ENCODE results near the gene CBY1.

The CBY1 gene

GRCh38 chr22:38709306-38709705 lies 52.9 kb downstream of the CBY1 start:
- H3K79me1 ChIP-seq (ENCODE audit: low read length): peaks cover 21% of the 10 kb centered on the region
- no peak overlapping the region for H2BK15ac ChIP-seq (replicated peaks; ENCODE audit: low read depth)
- no peak overlapping the region for H3K9ac ChIP-seq (ENCODE audit: low read length)
- H3K23ac ChIP-seq (ENCODE audit: low read length): no peak overlapping the region
- no peak for DNase-seq
- H3K36me3 ChIP-seq (ENCODE audit: control insufficient read depth, insufficient read depth, low read length): no peaks in the 10 kb centered on the region
- H2BK120ac ChIP-seq (ENCODE audit: low read depth, low read length): no peak overlapping the region
- H3K27me3 ChIP-seq (ENCODE audit: insufficient read depth, low read length, poor library complexity): no peaks in the 10 kb centered on the region
- H4K5ac ChIP-seq (ENCODE audit: low read length): no peak overlapping the region
- no peak overlapping the region for H2BK5ac ChIP-seq (ENCODE audit: low read length)
- H3K56ac ChIP-seq (ENCODE audit: low read length): peak overlapping the region; percentile 26
- no peak overlapping the region for H3K4me2 ChIP-seq (ENCODE audit: low read length)
- H3K4me3 ChIP-seq (ENCODE audit: low read length): no peak overlapping the region
- WGBS (ENCODE audit: extremely low coverage, insufficient coverage, low lambda C conversion rate): no CpG with 5 or more reads among the region's 3 CpGs
- no peak overlapping the region for H3K27ac ChIP-seq (ENCODE audit: low read depth, low read length)
- H2AK5ac ChIP-seq (ENCODE audit: low read length): no peak overlapping the region
- no peak overlapping the region for H3K18ac ChIP-seq (ENCODE audit: low read length)
- no peak overlapping the region for H3K4ac ChIP-seq (ENCODE audit: low read depth, low read length)
- H4K8ac ChIP-seq (ENCODE audit: low read depth, low read length): no peak overlapping the region
- H3K79me2 ChIP-seq (ENCODE audit: control insufficient read depth, insufficient read depth, low read length): peaks cover 64% of the 10 kb centered on the region
- peaks cover 33% of the 10 kb centered on the region for H3K4me1 ChIP-seq (ENCODE audit: control insufficient read depth, low read depth, low read length)

GRCh38 chr22:38710351-38710750 lies 53.9 kb downstream of the CBY1 start:
- Histone ChIP-seq H3K27ac (ENCODE audit: low read depth, low read length) (no peak overlapping the region), H3K23ac (ENCODE audit: low read length) (no peak overlapping the region), H3K79me2 (ENCODE audit: control insufficient read depth, insufficient read depth, low read length) (peaks cover 75% of the 10 kb centered on the region), H2BK5ac (ENCODE audit: low read length) (no peak overlapping the region), H3K4me1 (ENCODE audit: control insufficient read depth, low read depth, low read length) (peaks cover 37% of the 10 kb centered on the region), H3K4me3 (ENCODE audit: low read length) (no peak overlapping the region), H3K18ac (ENCODE audit: low read length) (no peak overlapping the region), H3K79me1 (ENCODE audit: low read length) (peaks cover 31% of the 10 kb centered on the region), H2BK120ac (ENCODE audit: low read depth, low read length) (no peak overlapping the region), H3K56ac (ENCODE audit: low read length) (no peak overlapping the region), H3K9ac (ENCODE audit: low read length) (no peak overlapping the region), H2BK15ac (replicated peaks; ENCODE audit: low read depth) (no peak overlapping the region), H3K36me3 (ENCODE audit: control insufficient read depth, insufficient read depth, low read length) (no peaks in the 10 kb centered on the region), H4K5ac (ENCODE audit: low read length) (no peak overlapping the region), H3K4me2 (ENCODE audit: low read length) (no peak overlapping the region), H3K27me3 (ENCODE audit: insufficient read depth, low read length, poor library complexity) (no peaks in the 10 kb centered on the region), H4K8ac (ENCODE audit: low read depth, low read length) (no peak overlapping the region), H3K4ac (ENCODE audit: low read depth, low read length) (no peak overlapping the region), H2AK5ac (ENCODE audit: low read length) (no peak overlapping the region)
- WGBS (ENCODE audit: extremely low coverage, insufficient coverage, low lambda C conversion rate): no CpG with 5 or more reads among the region's 3 CpGs
- DNase-seq: no peak

DNA sequence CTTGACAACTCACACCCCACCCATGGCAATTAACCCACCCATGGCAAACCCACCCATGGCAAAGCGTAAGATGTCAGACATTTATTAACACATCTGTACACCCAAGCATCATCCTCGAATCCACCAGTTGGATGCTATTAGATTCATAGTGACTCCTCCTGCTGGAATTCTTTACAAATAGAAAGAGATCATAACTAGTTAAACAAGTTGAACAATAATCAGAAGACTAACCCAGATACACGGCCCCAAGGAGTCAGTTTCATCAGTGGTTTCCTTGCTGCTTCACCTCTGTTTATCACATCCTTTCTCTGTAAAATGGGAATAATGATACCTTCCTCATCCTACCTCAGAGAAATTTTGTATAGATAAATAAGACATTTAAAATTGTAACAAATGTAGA lies 54.4 kb downstream of the CBY1 start:
- no CpG with 5 or more reads among the region's 3 CpGs for WGBS (ENCODE audit: extremely low coverage, insufficient coverage, low lambda C conversion rate)
- H3K36me3 ChIP-seq (ENCODE audit: control insufficient read depth, insufficient read depth, low read length): no peaks in the 10 kb centered on the region
- H2BK120ac ChIP-seq (ENCODE audit: low read depth, low read length): no peak overlapping the region
- H3K56ac ChIP-seq (ENCODE audit: low read length): no peak overlapping the region
- H3K27ac ChIP-seq (ENCODE audit: low read depth, low read length): no peak overlapping the region
- DNase-seq: no peak
- H3K9ac ChIP-seq (ENCODE audit: low read length): no peak overlapping the region
- H3K4me3 ChIP-seq (ENCODE audit: low read length): no peak overlapping the region
- H4K5ac ChIP-seq (ENCODE audit: low read length): no peak overlapping the region
- no peak overlapping the region for H3K18ac ChIP-seq (ENCODE audit: low read length)
- H3K4me1 ChIP-seq (ENCODE audit: control insufficient read depth, low read depth, low read length): peaks cover 37% of the 10 kb centered on the region
- no peak overlapping the region for H4K8ac ChIP-seq (ENCODE audit: low read depth, low read length)
- H2BK15ac ChIP-seq (replicated peaks; ENCODE audit: low read depth): no peak overlapping the region
- H3K79me1 ChIP-seq (ENCODE audit: low read length): peaks cover 36% of the 10 kb centered on the region
- H2AK5ac ChIP-seq (ENCODE audit: low read length): no peak overlapping the region
- no peak overlapping the region for H3K4me2 ChIP-seq (ENCODE audit: low read length)
- no peak overlapping the region for H2BK5ac ChIP-seq (ENCODE audit: low read length)
- no peak overlapping the region for H3K4ac ChIP-seq (ENCODE audit: low read depth, low read length)
- peaks cover 79% of the 10 kb centered on the region for H3K79me2 ChIP-seq (ENCODE audit: control insufficient read depth, insufficient read depth, low read length)
- no peaks in the 10 kb centered on the region for H3K27me3 ChIP-seq (ENCODE audit: insufficient read depth, low read length, poor library complexity)
- no peak overlapping the region for H3K23ac ChIP-seq (ENCODE audit: low read length)

DNA sequence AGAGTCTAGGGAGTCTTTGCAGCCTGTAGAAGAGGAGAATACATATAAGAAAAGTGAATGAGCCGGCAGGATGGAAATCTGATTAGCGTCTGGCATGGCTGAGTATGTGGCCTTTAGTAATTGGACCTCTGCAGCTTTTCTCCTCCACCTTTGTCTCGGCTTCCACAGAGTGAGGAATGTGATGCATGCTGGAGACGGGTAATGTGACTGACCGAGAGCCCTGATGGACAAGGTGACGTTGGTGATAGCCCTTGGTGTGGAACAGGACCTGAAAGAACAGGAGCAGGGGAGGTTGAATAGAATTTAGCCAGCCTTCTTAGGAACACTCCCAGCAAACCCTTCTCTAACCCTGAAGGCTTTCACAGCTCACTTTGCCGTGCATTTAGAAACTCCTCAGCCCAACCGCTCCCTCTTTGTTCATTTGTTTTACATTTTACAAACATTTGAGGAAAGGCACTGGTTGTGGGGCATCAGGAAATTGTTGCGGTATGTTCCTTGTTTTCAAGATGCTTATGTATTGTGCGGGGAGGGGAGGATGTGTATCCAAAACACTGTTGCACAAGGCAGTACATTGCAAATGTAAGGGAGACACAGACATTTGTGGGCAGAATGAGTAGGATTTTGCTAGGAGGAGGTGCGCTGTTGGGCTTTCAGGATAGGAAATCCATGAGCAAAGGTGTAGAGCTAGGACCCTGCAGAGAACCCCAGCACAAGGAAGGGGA lies 56.2 kb downstream of the CBY1 start:
- H3K27me3 ChIP-seq (ENCODE audit: insufficient read depth, low read length, poor library complexity): no peaks in the 10 kb centered on the region
- H3K23ac ChIP-seq (ENCODE audit: low read length): peak overlapping the region; percentile 48
- peaks cover 33% of the 10 kb centered on the region for H3K4me1 ChIP-seq (ENCODE audit: control insufficient read depth, low read depth, low read length)
- no peak overlapping the region for H3K4me3 ChIP-seq (ENCODE audit: low read length)
- H3K27ac ChIP-seq (ENCODE audit: low read depth, low read length): peak overlapping the region; percentile 62
- H3K79me1 ChIP-seq (ENCODE audit: low read length): peaks cover 37% of the 10 kb centered on the region
- DNase-seq: peak; percentile 96
- H3K36me3 ChIP-seq (ENCODE audit: control insufficient read depth, insufficient read depth, low read length): peaks cover 1% of the 10 kb centered on the region
- H3K4ac ChIP-seq (ENCODE audit: low read depth, low read length): no peak overlapping the region
- H2BK15ac ChIP-seq (replicated peaks; ENCODE audit: low read depth): no peak overlapping the region
- H4K8ac ChIP-seq (ENCODE audit: low read depth, low read length): no peak overlapping the region
- H3K79me2 ChIP-seq (ENCODE audit: control insufficient read depth, insufficient read depth, low read length): peaks cover 62% of the 10 kb centered on the region
- H3K56ac ChIP-seq (ENCODE audit: low read length): peak overlapping the region; percentile 85
- H3K9ac ChIP-seq (ENCODE audit: low read length): peak overlapping the region; percentile 56
- peak overlapping the region; percentile 84 for H2AK5ac ChIP-seq (ENCODE audit: low read length)
- peak overlapping the region; percentile 1 for H3K18ac ChIP-seq (ENCODE audit: low read length)
- H2BK120ac ChIP-seq (ENCODE audit: low read depth, low read length): no peak overlapping the region
- H3K4me2 ChIP-seq (ENCODE audit: low read length): peak overlapping the region; percentile 10
- WGBS (ENCODE audit: extremely low coverage, insufficient coverage, low lambda C conversion rate): no CpG with 5 or more reads among the region's 11 CpGs
- H2BK5ac ChIP-seq (ENCODE audit: low read length): peak overlapping the region; percentile 80
- no peak overlapping the region for H4K5ac ChIP-seq (ENCODE audit: low read length)

- no CpG with 5 or more reads among the region's 8 CpGs for WGBS (ENCODE audit: extremely low coverage, insufficient coverage, low lambda C conversion rate)
- Histone ChIP-seq H2BK120ac (ENCODE audit: low read depth, low read length) (no peak overlapping the region), H3K79me1 (ENCODE audit: low read length) (peaks cover 29% of the 10 kb centered on the region), H3K27ac (ENCODE audit: low read depth, low read length) (no peak overlapping the region), H2BK15ac (replicated peaks; ENCODE audit: low read depth) (no peak overlapping the region), H2BK5ac (ENCODE audit: low read length) (no peak overlapping the region), H3K79me2 (ENCODE audit: control insufficient read depth, insufficient read depth, low read length) (peaks cover 50% of the 10 kb centered on the region), H3K4me1 (ENCODE audit: control insufficient read depth, low read depth, low read length) (peaks cover 28% of the 10 kb centered on the region), H2AK5ac (ENCODE audit: low read length) (no peak overlapping the region), H4K5ac (ENCODE audit: low read length) (no peak overlapping the region), H3K4me2 (ENCODE audit: low read length) (no peak overlapping the region), H3K27me3 (ENCODE audit: insufficient read depth, low read length, poor library complexity) (no peaks in the 10 kb centered on the region), H3K18ac (ENCODE audit: low read length) (no peak overlapping the region), H3K56ac (ENCODE audit: low read length) (no peak overlapping the region), H3K23ac (ENCODE audit: low read length) (no peak overlapping the region), H3K9ac (ENCODE audit: low read length) (no peak overlapping the region), H3K4me3 (ENCODE audit: low read length) (no peak overlapping the region), H4K8ac (ENCODE audit: low read depth, low read length) (no peak overlapping the region), H3K4ac (ENCODE audit: low read depth, low read length) (no peak overlapping the region), H3K36me3 (ENCODE audit: control insufficient read depth, insufficient read depth, low read length) (peaks cover 1% of the 10 kb centered on the region)
- peak; percentile 47 for DNase-seq
These were observed 57.5 kb downstream of the CBY1 start for GRCh38 chr22:38713921-38714320.

Data from mesendoderm (in vitro differentiated cells).